Liver (tissue), 3 donors: ENCODE data around the gene GRSF1.

ENCODE experiments used
- ATF3 ChIP-seq: IDR thresholded peaks from 2 replicates; pipeline ENCODE4 v1.6.1; 2016; ENCODE audit warnings: antibody characterized with exemption
- CTCF ChIP-seq: fragments of 150-350 bp; IDR thresholded peaks from 2 replicates; pipeline ENCODE4 v1.5.1; 2017; ENCODE audit warnings: improper control_type of control experiment, low read depth, low read length; ENCODE audit not compliant: missing input control
- EGR1 ChIP-seq, 2 donors: IDR thresholded peaks; 2 replicates each; pipeline ENCODE4 v1.6.1; 2016 to 2018; ENCODE audit warnings: antibody characterized with exemption in 2 of 2, low read depth in 2 of 2
- FOXA1 ChIP-seq: IDR thresholded peaks from 2 replicates; pipeline ENCODE4 v1.6.1; 2016; ENCODE audit warnings: antibody characterized with exemption
- FOXA2 ChIP-seq: IDR thresholded peaks from 2 replicates; pipeline ENCODE4 v1.6.1; 2016; ENCODE audit warnings: antibody characterized with exemption
- GABPA ChIP-seq, 2 donors: IDR thresholded peaks in 1 of 2; conservative IDR thresholded peaks in 1 of 2; 2 replicates each; pipeline ENCODE4 v1.6.1; 2016; ENCODE audit warnings: antibody characterized with exemption in 2 of 2, mild to moderate bottlenecking in 1 of 2, moderate library complexity in 1 of 2
- HNF4G ChIP-seq: IDR thresholded peaks from 2 replicates; pipeline ENCODE4 v1.6.1; 2016; ENCODE audit warnings: antibody characterized with exemption
- RAD21 ChIP-seq, 2 donors: IDR thresholded peaks; 2 replicates each; pipeline ENCODE4 v1.6.1; 2016; ENCODE audit warnings: antibody characterized with exemption in 2 of 2, mild to moderate bottlenecking in 2 of 2
- RXRA ChIP-seq, 2 donors: IDR thresholded peaks; 2 replicates each; pipeline ENCODE4 v1.6.1; 2017 to 2018; ENCODE audit warnings: antibody characterized with exemption in 2 of 2, mild to moderate bottlenecking in 1 of 2
- SP1 ChIP-seq: IDR thresholded peaks from 2 replicates; pipeline ENCODE4 v1.6.1; 2018; ENCODE audit warnings: antibody characterized with exemption, mild to moderate bottlenecking
- YY1 ChIP-seq: IDR thresholded peaks from 2 replicates; pipeline ENCODE4 v1.6.1; 2016; ENCODE audit warnings: antibody characterized with exemption, mild to moderate bottlenecking
- TF ChIP-seq, protein P1 (sequence below): IDR thresholded peaks from 2 replicates; pipeline ENCODE4 v1.6.1; 2016; ENCODE audit warnings: antibody characterized with exemption, mild to moderate bottlenecking
- donor health status: healthy.
- donor health status: healthy.

DNA sequence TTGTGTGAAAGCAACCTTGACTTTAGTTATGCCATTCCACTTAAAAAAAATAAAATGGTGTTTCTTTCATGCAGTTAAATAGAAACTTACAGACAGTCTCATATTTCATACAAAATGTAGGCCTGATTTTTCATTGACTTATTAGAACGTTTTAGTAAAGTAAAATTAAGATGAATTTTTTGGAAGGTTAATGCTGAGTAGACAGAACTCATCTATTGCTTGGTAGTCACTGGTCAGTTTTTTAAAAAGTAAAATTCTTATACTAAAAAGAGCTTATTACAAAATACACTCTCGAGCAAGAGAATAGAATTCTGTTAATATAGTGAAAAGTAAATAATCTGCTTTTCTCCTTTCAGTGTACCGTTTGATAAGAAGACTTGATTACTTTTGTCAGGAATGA is 41.0 kb upstream of the GRSF1 start:
- TF ChIP-seq, protein P1, sequence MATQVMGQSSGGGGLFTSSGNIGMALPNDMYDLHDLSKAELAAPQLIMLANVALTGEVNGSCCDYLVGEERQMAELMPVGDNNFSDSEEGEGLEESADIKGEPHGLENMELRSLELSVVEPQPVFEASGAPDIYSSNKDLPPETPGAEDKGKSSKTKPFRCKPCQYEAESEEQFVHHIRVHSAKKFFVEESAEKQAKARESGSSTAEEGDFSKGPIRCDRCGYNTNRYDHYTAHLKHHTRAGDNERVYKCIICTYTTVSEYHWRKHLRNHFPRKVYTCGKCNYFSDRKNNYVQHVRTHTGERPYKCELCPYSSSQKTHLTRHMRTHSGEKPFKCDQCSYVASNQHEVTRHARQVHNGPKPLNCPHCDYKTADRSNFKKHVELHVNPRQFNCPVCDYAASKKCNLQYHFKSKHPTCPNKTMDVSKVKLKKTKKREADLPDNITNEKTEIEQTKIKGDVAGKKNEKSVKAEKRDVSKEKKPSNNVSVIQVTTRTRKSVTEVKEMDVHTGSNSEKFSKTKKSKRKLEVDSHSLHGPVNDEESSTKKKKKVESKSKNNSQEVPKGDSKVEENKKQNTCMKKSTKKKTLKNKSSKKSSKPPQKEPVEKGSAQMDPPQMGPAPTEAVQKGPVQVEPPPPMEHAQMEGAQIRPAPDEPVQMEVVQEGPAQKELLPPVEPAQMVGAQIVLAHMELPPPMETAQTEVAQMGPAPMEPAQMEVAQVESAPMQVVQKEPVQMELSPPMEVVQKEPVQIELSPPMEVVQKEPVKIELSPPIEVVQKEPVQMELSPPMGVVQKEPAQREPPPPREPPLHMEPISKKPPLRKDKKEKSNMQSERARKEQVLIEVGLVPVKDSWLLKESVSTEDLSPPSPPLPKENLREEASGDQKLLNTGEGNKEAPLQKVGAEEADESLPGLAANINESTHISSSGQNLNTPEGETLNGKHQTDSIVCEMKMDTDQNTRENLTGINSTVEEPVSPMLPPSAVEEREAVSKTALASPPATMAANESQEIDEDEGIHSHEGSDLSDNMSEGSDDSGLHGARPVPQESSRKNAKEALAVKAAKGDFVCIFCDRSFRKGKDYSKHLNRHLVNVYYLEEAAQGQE, result no peak
- TF ChIP-seq EGR1 (IDR thresholded peaks at IDR 0.05; ENCODE audit: low read depth in 2 of 2), result no peak
- no peak for TF ChIP-seq GABPA (IDR thresholded peaks at IDR 0.05 in 1 of 2, conservative IDR thresholded peaks at IDR 0.05 in 1 of 2)
- no peak for TF ChIP-seq CTCF
- no peak for TF ChIP-seq YY1
- no peak for TF ChIP-seq ATF3
- TF ChIP-seq SP1, result no peak
- no peak for TF ChIP-seq RXRA (IDR thresholded peaks at IDR 0.05)
- no peak for TF ChIP-seq FOXA1
- TF ChIP-seq HNF4G, result no peak
- TF ChIP-seq FOXA2, result no peak
- TF ChIP-seq RAD21 (IDR thresholded peaks at IDR 0.05), result no peak
